ENCODE data around the gene RNF7. TPM values are rescaled to one million over a fixed set of nuclear protein-coding genes. Genes with fewer than 3 reads are reported as not detected.

Gene RNF7
- total RNA-seq, 4 donors from 2014 or later, result 23.7 to 122 (median 58.5) TPM

DNA sequence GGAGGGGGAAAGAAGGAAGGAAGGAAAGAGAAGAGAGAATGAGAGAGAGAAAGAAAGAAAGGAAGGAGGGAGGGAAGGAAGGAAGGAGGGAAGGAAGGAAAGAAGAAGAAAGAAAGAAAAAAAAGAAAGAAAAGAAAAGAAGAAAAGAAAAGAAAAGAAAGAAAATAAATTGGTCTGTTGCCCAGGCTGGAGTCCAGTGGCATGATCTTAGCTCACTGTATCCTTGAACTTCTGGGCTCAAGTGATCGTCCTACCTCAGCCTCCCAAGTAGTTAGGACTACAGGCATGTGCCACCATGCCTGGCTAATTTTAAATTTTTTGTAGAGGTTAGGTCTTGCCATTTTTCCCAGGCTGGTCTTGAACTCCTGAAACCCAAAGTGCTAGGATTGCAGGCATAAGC, 11.6 kb upstream of the RNF7 start:
- in situ Hi-C loops (cut with MboI; ENCODE audit: low pct_ligation_motif_present in 1 of 4, low pct_unique_long_range_greater_than_20kb in 1 of 4, low sequenced_read_pairs in 3 of 4) (loop anchor here (25.0 kb wide), 4 partner anchors 136 to 414 kb away; no protein-coding TSS in a partner anchor), intact Hi-C loops (cut with DNase I; ENCODE audit: low total_unique reads) (no loop called here)
- no peaks in the 10 kb centered on the region for H3K4me1 ChIP-seq
- 77 to 78% methylated on average over 1 of the region's 1 CpG for WGBS, 2 donors (ENCODE audit: low coverage in 1 of 2)
- H3K36me3 ChIP-seq, result no peaks in the 10 kb centered on the region
- no peaks in the 10 kb centered on the region for H3K9me3 ChIP-seq
- H3K27me3 ChIP-seq, result no peaks in the 10 kb centered on the region
- H3K4me3 ChIP-seq, result no peak overlapping the region
- TF ChIP-seq, protein P1, sequence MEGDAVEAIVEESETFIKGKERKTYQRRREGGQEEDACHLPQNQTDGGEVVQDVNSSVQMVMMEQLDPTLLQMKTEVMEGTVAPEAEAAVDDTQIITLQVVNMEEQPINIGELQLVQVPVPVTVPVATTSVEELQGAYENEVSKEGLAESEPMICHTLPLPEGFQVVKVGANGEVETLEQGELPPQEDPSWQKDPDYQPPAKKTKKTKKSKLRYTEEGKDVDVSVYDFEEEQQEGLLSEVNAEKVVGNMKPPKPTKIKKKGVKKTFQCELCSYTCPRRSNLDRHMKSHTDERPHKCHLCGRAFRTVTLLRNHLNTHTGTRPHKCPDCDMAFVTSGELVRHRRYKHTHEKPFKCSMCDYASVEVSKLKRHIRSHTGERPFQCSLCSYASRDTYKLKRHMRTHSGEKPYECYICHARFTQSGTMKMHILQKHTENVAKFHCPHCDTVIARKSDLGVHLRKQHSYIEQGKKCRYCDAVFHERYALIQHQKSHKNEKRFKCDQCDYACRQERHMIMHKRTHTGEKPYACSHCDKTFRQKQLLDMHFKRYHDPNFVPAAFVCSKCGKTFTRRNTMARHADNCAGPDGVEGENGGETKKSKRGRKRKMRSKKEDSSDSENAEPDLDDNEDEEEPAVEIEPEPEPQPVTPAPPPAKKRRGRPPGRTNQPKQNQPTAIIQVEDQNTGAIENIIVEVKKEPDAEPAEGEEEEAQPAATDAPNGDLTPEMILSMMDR (IDR thresholded peaks at IDR 0.05), result no peak
- TF ChIP-seq POLR2A (IDR thresholded peaks at IDR 0.05) (no peak), EP300 (IDR thresholded peaks at IDR 0.05; ENCODE audit: low read depth) (no peak), POLR2AphosphoS5 (IDR thresholded peaks at IDR 0.05) (no peak)
- no peak overlapping the region for H3K27ac ChIP-seq
- no peak for DNase-seq

DNA sequence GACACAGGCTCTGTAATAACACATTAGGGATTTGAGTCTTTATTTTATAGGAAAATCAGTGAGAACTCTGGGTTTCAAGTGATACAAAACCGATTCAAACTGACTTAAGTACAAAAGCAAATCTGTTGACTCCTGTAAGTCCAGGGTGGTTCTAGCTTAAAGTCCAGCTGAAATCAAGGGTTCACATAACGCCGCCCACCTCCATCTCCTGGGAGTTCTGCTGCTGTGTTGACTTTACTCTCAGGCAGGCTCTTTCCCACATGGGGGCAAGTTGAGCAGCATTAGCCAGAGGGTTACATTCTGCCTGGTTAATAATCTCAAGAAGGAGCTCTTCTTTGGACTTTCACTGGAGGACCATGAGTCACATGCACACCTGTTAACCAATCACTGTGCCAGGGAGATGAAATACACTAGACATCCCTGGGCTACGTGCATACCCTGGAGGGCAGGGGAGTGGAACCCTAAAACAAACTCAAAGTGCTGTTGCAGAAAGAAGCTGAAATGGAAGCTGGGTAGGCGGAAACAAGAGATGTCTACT, 9.7 kb upstream of the RNF7 start:
- H3K4me1 ChIP-seq, result no peaks in the 10 kb centered on the region
- intact Hi-C loops (cut with DNase I; ENCODE audit: low total_unique reads) (no loop called here), in situ Hi-C loops (cut with MboI; ENCODE audit: low pct_ligation_motif_present in 1 of 4, low pct_unique_long_range_greater_than_20kb in 1 of 4, low sequenced_read_pairs in 3 of 4) (loop anchor here (25.0 kb wide), 4 partner anchors 134 to 416 kb away; no protein-coding TSS in a partner anchor)
- no peaks in the 10 kb centered on the region for H3K27me3 ChIP-seq
- H3K36me3 ChIP-seq, result no peaks in the 10 kb centered on the region
- 80 to 97% methylated on average over 5 of the region's 5 CpGs for WGBS, 2 donors (ENCODE audit: low coverage in 1 of 2)
- no peak for TF ChIP-seq EP300 (IDR thresholded peaks at IDR 0.05; ENCODE audit: low read depth)
- TF ChIP-seq POLR2AphosphoS5 (IDR thresholded peaks at IDR 0.05), result no peak
- no peak for TF ChIP-seq POLR2A (IDR thresholded peaks at IDR 0.05)
- TF ChIP-seq, protein P1 (IDR thresholded peaks at IDR 0.05), result no peak
- no peak overlapping the region for H3K27ac ChIP-seq
- no peak for DNase-seq
- H3K9me3 ChIP-seq, result no peaks in the 10 kb centered on the region
- H3K4me3 ChIP-seq, result no peak overlapping the region

DNA sequence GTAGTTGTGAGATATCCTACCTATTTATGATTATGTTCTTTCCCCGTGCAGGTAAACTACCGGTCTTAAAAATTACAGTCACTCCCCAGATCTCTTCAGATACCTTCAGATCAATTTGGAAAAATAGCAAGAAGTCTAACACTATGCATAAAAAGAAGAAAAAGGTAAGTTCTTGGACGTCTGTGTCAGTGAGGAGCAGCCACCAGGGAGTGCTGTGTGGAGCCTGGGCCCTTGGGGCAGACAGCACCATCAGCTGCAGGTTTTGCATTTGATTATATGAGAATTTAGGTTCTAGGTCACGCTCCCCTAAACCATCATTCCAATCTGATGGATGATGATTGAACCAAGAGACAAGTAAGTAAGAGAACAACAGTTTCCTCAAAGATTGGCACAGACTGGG, 8.9 kb upstream of the RNF7 start:
- Histone ChIP-seq H3K4me1 (no peaks in the 10 kb centered on the region), H3K36me3 (no peaks in the 10 kb centered on the region), H3K27ac (no peak overlapping the region), H3K9me3 (no peaks in the 10 kb centered on the region), H3K27me3 (no peaks in the 10 kb centered on the region), H3K4me3 (no peak overlapping the region)
- DNase-seq, result no peak
- in situ Hi-C loops (cut with MboI; ENCODE audit: low pct_ligation_motif_present in 1 of 4, low pct_unique_long_range_greater_than_20kb in 1 of 4, low sequenced_read_pairs in 3 of 4), result loop anchor here (25.0 kb wide), 4 partner anchors 133 to 417 kb away; no protein-coding TSS in a partner anchor
- WGBS, 2 donors (ENCODE audit: low coverage in 1 of 2), result 77 to 79% methylated on average over 4 of the region's 4 CpGs
- TF ChIP-seq POLR2AphosphoS5 (IDR thresholded peaks at IDR 0.05), result no peak
- no peak for TF ChIP-seq EP300 (IDR thresholded peaks at IDR 0.05; ENCODE audit: low read depth)
- TF ChIP-seq POLR2A (IDR thresholded peaks at IDR 0.05), result no peak
- intact Hi-C loops (cut with DNase I; ENCODE audit: low total_unique reads), result no loop called here

DNA sequence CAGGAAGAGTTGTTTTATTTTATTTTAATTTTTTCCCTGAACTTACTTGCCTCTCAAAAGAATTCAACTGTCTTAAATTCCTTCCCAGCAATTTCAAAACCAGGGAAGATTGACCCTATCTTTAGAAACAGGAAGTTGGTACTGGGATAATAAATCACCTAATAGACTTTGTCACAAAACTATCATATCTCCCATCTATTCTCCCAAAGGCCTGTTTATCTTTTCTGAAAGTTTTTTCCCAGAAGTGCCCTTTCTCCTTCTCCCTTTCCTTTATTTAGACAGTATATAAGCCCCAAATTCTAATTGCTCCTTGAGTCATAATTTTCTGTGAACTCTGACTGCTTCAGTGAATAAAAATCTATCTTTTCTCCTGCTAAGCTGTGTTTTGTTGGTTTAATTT, 2.9 kb upstream of the RNF7 start:
- DNase-seq, result no peak
- intact Hi-C loops (cut with DNase I; ENCODE audit: low total_unique reads) (no loop called here), in situ Hi-C loops (cut with MboI; ENCODE audit: low pct_ligation_motif_present in 1 of 4, low pct_unique_long_range_greater_than_20kb in 1 of 4, low sequenced_read_pairs in 3 of 4) (loop anchor here (25.0 kb wide), 4 partner anchors 127 to 423 kb away; no protein-coding TSS in a partner anchor)
- no peak overlapping the region for H3K4me3 ChIP-seq
- no peaks in the 10 kb centered on the region for H3K27me3 ChIP-seq
- no peak overlapping the region for H3K27ac ChIP-seq
- no peak for TF ChIP-seq POLR2A (IDR thresholded peaks at IDR 0.05)
- no peak for TF ChIP-seq EP300 (IDR thresholded peaks at IDR 0.05; ENCODE audit: low read depth)
- no peak for TF ChIP-seq POLR2AphosphoS5 (IDR thresholded peaks at IDR 0.05)
- TF ChIP-seq, protein P1 (IDR thresholded peaks at IDR 0.05), result no peak
- H3K4me1 ChIP-seq, result peaks cover 3 to 13% (median 10%) of the 10 kb centered on the region in 4 donors
- no peaks in the 10 kb centered on the region for H3K9me3 ChIP-seq
- H3K36me3 ChIP-seq, result no peaks in the 10 kb centered on the region

Measured in transverse colon (tissue), 4 donors.